IMR-90 (cell line): Measurements from ENCODE around the gene TNNC2. TPM values are rescaled to one million over a fixed set of nuclear protein-coding genes. Genes with fewer than 3 reads are reported as not detected.

Source experiments
- ATAC-seq: fragments of 200-7000 bp; cut with Tn5 transposase; 2 replicates; pipeline ENCODE4 v1.9.1; 2020; ENCODE audit warnings: low read depth, mild to moderate bottlenecking, moderate library complexity
- BruUV-seq: library from RNA; stranded (reverse); fragments of 400-500 nt; replicated peaks from 2 replicates; lab custom pipeline; 2021; lab: Mats Ljungman, UMichigan
- CTCF ChIA-PET: fragments of 300-600 bp; formaldehyde crosslinking; extraction: SDS; loops from one replicate; lab custom pipeline; 2021; ENCODE audit warnings: antibody characterized with exemption; lab: Yijun Ruan, JAX
- POLR2A ChIA-PET: fragments of 300-600 bp; sonication (Branson Sonifier 250); formaldehyde crosslinking; loops from one replicate; lab custom pipeline; 2022; ENCODE audit warnings: antibody characterized with exemption; ENCODE audit not compliant: unreplicated experiment; lab: Charles Lee
- DNase-seq: peaks from one replicate; pipeline ENCODE4 v3.0.0; 2013
- H2AFZ ChIP-seq: replicated peaks from 2 replicates; pipeline ENCODE3; 2013; ENCODE audit warnings: low read length, mild to moderate bottlenecking; ENCODE audit not compliant: poor library complexity
- H2AK5ac ChIP-seq: 2 replicates; pipeline ENCODE4 v1.6.1; 2013; ENCODE audit warnings: low read depth, low read length, inconsistent platforms
- H2AK9ac ChIP-seq: replicated peaks from 2 replicates; pipeline ENCODE3; 2013; ENCODE audit warnings: mild to moderate bottlenecking, low read depth, low read length, moderate library complexity; ENCODE audit not compliant: poor library complexity
- H2BK120ac ChIP-seq: 2 replicates; pipeline ENCODE4 v1.6.1; 2013; ENCODE audit warnings: low read depth, low read length, inconsistent platforms
- H2BK15ac ChIP-seq: 3 replicates; pipeline ENCODE4 v1.6.1; 2013; ENCODE audit warnings: low read depth, low read length, inconsistent platforms
- H2BK20ac ChIP-seq: 2 replicates; pipeline ENCODE4 v1.6.1; 2013; ENCODE audit warnings: low read depth, mild to moderate bottlenecking, inconsistent platforms, low read length, moderate library complexity
- H2BK5ac ChIP-seq: 2 replicates; pipeline ENCODE4 v1.6.1; 2013; ENCODE audit warnings: mild to moderate bottlenecking, low read depth, low read length, inconsistent platforms; ENCODE audit not compliant: poor library complexity, severe bottlenecking
- H3K14ac ChIP-seq: replicated peaks from 2 replicates; pipeline ENCODE4 v1.6.1; 2013; ENCODE audit warnings: low read depth, low read length, inconsistent platforms
- H3K18ac ChIP-seq: 2 replicates; pipeline ENCODE4 v1.6.1; 2013; ENCODE audit warnings: low read depth, low read length, control low read depth
- H3K23ac ChIP-seq: 2 replicates; pipeline ENCODE4 v1.6.1; 2013; ENCODE audit warnings: low read depth, low read length, inconsistent platforms
- H3K27ac ChIP-seq: 2 replicates; pipeline ENCODE4 v1.5.1; 2013; ENCODE audit warnings: mild to moderate bottlenecking, control low read depth, low read length; ENCODE audit not compliant: insufficient read depth
- H3K27me3 ChIP-seq: 2 replicates; pipeline ENCODE4 v1.6.1; 2013; ENCODE audit warnings: low read length; ENCODE audit not compliant: control insufficient read depth, insufficient read depth
- H3K36me3 ChIP-seq: 2 replicates; pipeline ENCODE4 v1.6.1; 2013; ENCODE audit warnings: low read length, mixed read lengths; ENCODE audit not compliant: control insufficient read depth, insufficient read depth
- H3K4ac ChIP-seq: 2 replicates; pipeline ENCODE4 v1.6.1; 2013; ENCODE audit warnings: low read depth, low read length, inconsistent platforms
- H3K4me1 ChIP-seq: 2 replicates; pipeline ENCODE4 v1.6.1; 2013; ENCODE audit warnings: low read length, mixed read lengths; ENCODE audit not compliant: control insufficient read depth, insufficient read depth
- H3K4me2 ChIP-seq: 2 replicates; pipeline ENCODE4 v1.6.1; 2013; ENCODE audit warnings: low read depth, mild to moderate bottlenecking, control low read depth, low read length, moderate library complexity
- H3K4me3 ChIP-seq: 2 replicates; pipeline ENCODE4 v1.5.1; 2013; ENCODE audit warnings: low read depth, mild to moderate bottlenecking, control low read depth, low read length, moderate library complexity; ENCODE audit not compliant: insufficient read depth
- H3K56ac ChIP-seq: 2 replicates; pipeline ENCODE4 v1.6.1; 2013; ENCODE audit warnings: low read length, inconsistent platforms; ENCODE audit not compliant: insufficient read depth; ENCODE audit errors: extremely low read depth
- H3K79me1 ChIP-seq, 2 experiments: 2 replicates each; pipeline ENCODE4 v1.6.1; 2013; ENCODE audit warnings: low read length in 2 of 2, inconsistent platforms in 1 of 2, low read depth in 1 of 2
- H3K9ac ChIP-seq: 2 replicates; pipeline ENCODE4 v1.6.1; 2013; ENCODE audit warnings: low read depth, low read length, control low read depth
- H3K9me1 ChIP-seq: 2 replicates; pipeline ENCODE4 v1.6.1; 2013; ENCODE audit warnings: low read length, inconsistent platforms; ENCODE audit not compliant: insufficient read depth
- H3K9me3 ChIP-seq: 2 replicates; pipeline ENCODE4 v1.6.1; 2013; ENCODE audit warnings: low read length; ENCODE audit not compliant: control insufficient read depth, insufficient read depth
- H4K20me1 ChIP-seq: 2 replicates; pipeline ENCODE4 v1.6.1; 2013; ENCODE audit warnings: low read length, inconsistent platforms; ENCODE audit not compliant: insufficient read depth
- H4K5ac ChIP-seq: 2 replicates; pipeline ENCODE4 v1.6.1; 2013; ENCODE audit warnings: mild to moderate bottlenecking, low read depth, low read length, control low read depth
- H4K8ac ChIP-seq, 2 experiments: 2 replicates each; pipeline ENCODE4 v1.6.1; 2013; ENCODE audit warnings: low read depth in 2 of 2, low read length in 2 of 2, control low read depth in 1 of 2, inconsistent platforms in 1 of 2
- H4K91ac ChIP-seq: 2 replicates; pipeline ENCODE4 v1.6.1; 2013; ENCODE audit warnings: low read depth, low read length, inconsistent platforms; ENCODE audit not compliant: insufficient read depth
- BHLHE40 ChIP-seq: fragments of 150-350 bp; IDR thresholded peaks from 2 replicates; pipeline ENCODE4 v1.6.1; 2016; ENCODE audit warnings: mild to moderate bottlenecking, low read depth, low read length
- FOS ChIP-seq: fragments of 150-350 bp; IDR thresholded peaks from 2 replicates; pipeline ENCODE4 v1.6.1; 2016; ENCODE audit warnings: low read depth, low read length
- MXI1 ChIP-seq: IDR thresholded peaks from 2 replicates; pipeline ENCODE4 v1.6.1; 2012; ENCODE audit warnings: low read depth, mild to moderate bottlenecking, low read length, moderate library complexity, borderline replicate concordance
- NFE2L2 ChIP-seq: fragments of 150-350 bp; IDR thresholded peaks from 2 replicates; pipeline ENCODE4 v1.6.1; 2016; ENCODE audit warnings: low read depth, mild to moderate bottlenecking, low read length
- WGBS, 2 experiments: methylation state at CpG; one replicate each; pipeline versions ENCODE4 v1.1.5 to v1.1.7; 2013; ENCODE audit warnings: missing lambda C conversion rate in 2 of 2; ENCODE audit not compliant: insufficient read length in 1 of 2; ENCODE audit errors: extremely low coverage in 2 of 2; 5-methylcytosine and 5-hydroxymethylcytosine counted together
- dilution Hi-C: fragments of 300-500 bp; cut with HindIII; formaldehyde crosslinking; loops from one replicate; pipeline ENCODE4 v1.14.3; 2018; ENCODE audit warnings: low sequenced_read_pairs; ENCODE audit not compliant: unreplicated experiment
- in situ Hi-C: fragments of 300-500 bp; cut with MboI; formaldehyde crosslinking; loops from 3 replicates; pipeline ENCODE4 v1.14.3; 2019; ENCODE audit warnings: low sequenced_read_pairs, inconsistent platforms, mixed read lengths
- intact Hi-C: fragments of 100-400 bp; cut with micrococcal nuclease; formaldehyde crosslinking; loops from 2 replicates; pipeline ENCODE4 v1.10.0; 2022
- polyA plus RNA-seq, 3 experiments: library from polyadenylated mRNA; depleted of rRNA; stranded (reverse); fragments of >200 nt; gene quantifications; 2 replicates each; pipeline ENCODE4 v1.2.3, GENCODE V29; 2012; ENCODE audit warnings: low replicate concordance in 1 of 3
- total RNA-seq: library from RNA; depleted of rRNA; stranded (reverse); fragments of >200 nt; gene quantifications from 2 replicates; pipeline ENCODE4 v1.2.3, GENCODE V29; 2012
- TF ChIP-seq, protein P1 (sequence below): fragments of 150-350 bp; IDR thresholded peaks from 2 replicates; pipeline ENCODE4 v1.6.1; 2016; ENCODE audit warnings: low read depth, mild to moderate bottlenecking, low read length, moderate library complexity, borderline replicate concordance
- TF ChIP-seq, protein P2 (sequence below): conservative IDR thresholded peaks from 2 replicates; pipeline ENCODE4 v1.5.1; 2012; ENCODE audit warnings: mild to moderate bottlenecking, low read depth, low read length, improper control_type of control experiment

The TNNC2 gene
- total and polyA plus RNA-seq, 2 of the 4 experiments (the other 2 are of a cell fraction), result 0.46 TPM; not detected in 1

DNA sequence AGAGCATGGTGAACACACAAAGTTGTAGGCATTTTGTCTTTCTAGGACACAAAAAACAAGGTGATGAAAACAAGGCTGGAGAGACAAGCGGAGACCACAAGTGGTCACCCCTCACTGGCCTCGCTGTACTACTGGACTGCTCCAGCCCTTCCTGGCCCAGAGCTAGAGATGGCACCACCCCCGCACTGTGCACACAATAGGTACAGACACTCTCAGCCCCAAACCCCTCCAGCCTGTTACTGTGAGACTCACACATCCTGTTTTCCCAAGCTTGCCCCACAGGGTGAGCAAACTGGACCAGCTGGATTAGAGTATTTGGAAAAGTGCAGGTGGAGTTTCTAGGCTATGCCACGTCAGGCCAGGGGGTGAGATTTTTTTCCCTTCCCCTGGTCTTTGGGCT is 45.5 kb upstream of the TNNC2 start:
- Histone ChIP-seq H2BK5ac (peak overlapping the region; percentile 48), H4K5ac (no peak overlapping the region; the same call in 1 of the 2 replicates), H3K27me3 (no peaks in the 10 kb centered on the region), H3K9me3 (no peaks in the 10 kb centered on the region), H2AFZ (no peak overlapping the region), H3K4me1 (peaks cover 11% of the 10 kb centered on the region), H4K8ac (no peak overlapping the region; a peak in 1 of 4 replicates), H3K56ac (no peak overlapping the region), H4K20me1 (no peaks in the 10 kb centered on the region; the same call in 1 of the 2 replicates), H4K91ac (peak overlapping the region; percentile 17; the same call in 1 of the 2 replicates), H3K27ac (no peak overlapping the region), H3K79me1 (0 out of 4 replicates have a peak, but pooled peaks cover 0 to 5% of the 10 kb centered on the region in 2 experiments), H3K23ac (no peak overlapping the region), H3K14ac (no peak overlapping the region), H2BK120ac (no peak overlapping the region; the same call in 1 of the 2 replicates), H3K4me3 (no peak overlapping the region), H3K4ac (peak overlapping the region; percentile 36; the same call in 1 of the 2 replicates), H2AK5ac (peak overlapping the region; percentile 66), H3K18ac (peak overlapping the region; percentile 60; the same call in 1 of the 2 replicates), H3K9me1 (peaks cover 7% of the 10 kb centered on the region), H3K9ac (no peak overlapping the region), H3K36me3 (peaks cover 10% of the 10 kb centered on the region), H2AK9ac (peak overlapping the region; percentile 40), H2BK20ac (peak overlapping the region; percentile 56; the same call in 1 of the 2 replicates), H3K4me2 (no peak overlapping the region), H2BK15ac (peak overlapping the region; percentile 42; the same call in 2 of the 3 replicates)
- in situ Hi-C loops (no loop called here), dilution Hi-C loops (no loop called here), intact Hi-C loops (no loop called here)
- ATAC-seq (no peak), DNase-seq (no peak)
- WGBS, 2 experiments, result no CpG with 5 or more reads among the region's 4 CpGs
- TF ChIP-seq MXI1 (no peak), FOS (no peak), BHLHE40 (no peak), NFE2L2 (no peak)
- TF ChIP-seq, protein P1, sequence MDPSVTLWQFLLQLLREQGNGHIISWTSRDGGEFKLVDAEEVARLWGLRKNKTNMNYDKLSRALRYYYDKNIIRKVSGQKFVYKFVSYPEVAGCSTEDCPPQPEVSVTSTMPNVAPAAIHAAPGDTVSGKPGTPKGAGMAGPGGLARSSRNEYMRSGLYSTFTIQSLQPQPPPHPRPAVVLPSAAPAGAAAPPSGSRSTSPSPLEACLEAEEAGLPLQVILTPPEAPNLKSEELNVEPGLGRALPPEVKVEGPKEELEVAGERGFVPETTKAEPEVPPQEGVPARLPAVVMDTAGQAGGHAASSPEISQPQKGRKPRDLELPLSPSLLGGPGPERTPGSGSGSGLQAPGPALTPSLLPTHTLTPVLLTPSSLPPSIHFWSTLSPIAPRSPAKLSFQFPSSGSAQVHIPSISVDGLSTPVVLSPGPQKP, result no peak
- TF ChIP-seq, protein P2, sequence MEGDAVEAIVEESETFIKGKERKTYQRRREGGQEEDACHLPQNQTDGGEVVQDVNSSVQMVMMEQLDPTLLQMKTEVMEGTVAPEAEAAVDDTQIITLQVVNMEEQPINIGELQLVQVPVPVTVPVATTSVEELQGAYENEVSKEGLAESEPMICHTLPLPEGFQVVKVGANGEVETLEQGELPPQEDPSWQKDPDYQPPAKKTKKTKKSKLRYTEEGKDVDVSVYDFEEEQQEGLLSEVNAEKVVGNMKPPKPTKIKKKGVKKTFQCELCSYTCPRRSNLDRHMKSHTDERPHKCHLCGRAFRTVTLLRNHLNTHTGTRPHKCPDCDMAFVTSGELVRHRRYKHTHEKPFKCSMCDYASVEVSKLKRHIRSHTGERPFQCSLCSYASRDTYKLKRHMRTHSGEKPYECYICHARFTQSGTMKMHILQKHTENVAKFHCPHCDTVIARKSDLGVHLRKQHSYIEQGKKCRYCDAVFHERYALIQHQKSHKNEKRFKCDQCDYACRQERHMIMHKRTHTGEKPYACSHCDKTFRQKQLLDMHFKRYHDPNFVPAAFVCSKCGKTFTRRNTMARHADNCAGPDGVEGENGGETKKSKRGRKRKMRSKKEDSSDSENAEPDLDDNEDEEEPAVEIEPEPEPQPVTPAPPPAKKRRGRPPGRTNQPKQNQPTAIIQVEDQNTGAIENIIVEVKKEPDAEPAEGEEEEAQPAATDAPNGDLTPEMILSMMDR, result no peak
- CTCF ChIA-PET, result no interaction called here
- BruUV-seq, result no TSS peak
- POLR2A ChIA-PET, result no interaction called here
